ENCODE results near the gene RASL11B.

DNA sequence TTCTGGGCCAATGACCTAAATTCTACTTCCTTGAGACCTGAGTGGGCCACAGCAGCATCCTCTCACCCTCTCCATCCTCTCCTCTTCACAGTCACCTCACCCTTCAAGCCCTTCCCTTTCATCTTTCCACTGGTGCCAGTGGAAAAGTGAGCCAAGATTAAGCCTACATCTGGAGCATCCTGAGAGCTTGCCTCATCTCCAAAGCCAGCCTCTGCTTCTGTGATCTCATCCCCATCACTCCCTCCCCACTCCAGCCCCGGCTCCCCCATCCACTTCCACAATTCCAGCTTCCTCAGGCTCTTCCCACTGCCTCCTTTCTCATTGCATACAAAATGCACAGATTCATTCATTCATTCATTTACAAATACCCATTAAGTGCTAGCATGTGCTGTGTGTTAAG is 10.1 kb upstream of the RASL11B start:
- TF ChIP-seq CTCF (IDR thresholded peaks at IDR 0.05; ENCODE audit: low read depth, low read length) (no peak), EZH2phosphoT487 (IDR thresholded peaks at IDR 0.05; ENCODE audit: low read depth) (no peak)

Data from OCI-LY3 (cell line).